ENCODE results near the gene SH3RF2. TPM values are rescaled to one million over a fixed set of nuclear protein-coding genes. Genes with fewer than 3 reads are reported as not detected.
"Not testable (repeated sequence)": the region's sequence is repeated elsewhere in the genome, so short reads cannot be mapped to it uniquely, and the experiment has no call there.

The SH3RF2 gene
- total RNA-seq, 2 donors from 2014 or later: not detected

DNA sequence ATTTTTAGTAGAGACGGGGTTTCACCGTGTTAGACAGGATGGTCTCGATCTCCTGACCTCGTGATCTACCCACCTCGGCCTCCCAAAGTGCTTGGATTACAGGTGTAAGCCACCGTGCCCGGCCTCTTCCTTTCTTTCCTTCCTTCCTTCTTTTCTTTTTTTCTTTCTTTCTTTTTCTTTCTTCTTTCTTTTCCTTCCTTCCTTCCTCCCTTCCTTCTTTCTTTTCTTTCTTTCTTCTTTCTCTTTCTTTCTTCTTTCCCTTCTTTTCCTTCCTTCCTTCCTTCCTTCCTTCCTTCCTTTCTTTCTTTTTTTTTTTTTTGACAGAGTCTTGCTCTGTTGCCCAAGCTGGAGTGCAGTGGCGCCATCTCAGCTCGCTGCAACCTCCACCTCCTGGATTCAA, 27.6 kb downstream of the SH3RF2 start:
- H3K9me3 Mint-ChIP-seq; ATAC-seq; DNase-seq (ENCODE audit: low spot score in 2 of 2); H3K27ac Mint-ChIP-seq; H3K36me3 Mint-ChIP-seq: not testable (repeated sequence)

DNA sequence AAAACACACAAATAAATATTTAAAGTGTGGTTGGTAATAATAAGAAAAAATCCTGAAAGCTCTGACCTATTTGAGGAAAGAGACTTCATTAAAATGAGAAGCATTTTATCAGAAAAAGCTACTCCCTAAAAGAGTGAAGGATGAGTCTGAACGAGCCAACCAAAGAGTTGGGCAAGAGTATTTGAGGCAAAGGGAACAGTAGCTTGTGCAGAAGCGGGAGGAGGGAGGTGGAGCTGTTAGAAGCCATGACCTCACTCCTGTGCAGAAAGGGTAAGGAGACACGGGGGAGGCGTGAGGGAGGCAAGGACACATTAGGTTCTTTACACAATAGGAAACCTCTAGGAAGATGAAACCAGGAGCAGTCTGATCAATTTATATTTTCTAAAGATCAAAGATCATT, 29.4 kb downstream of the SH3RF2 start:
- Mint-ChIP-seq H3K36me3 (no peaks in the 10 kb centered on the region), H3K9me3 (no peaks in the 10 kb centered on the region), H3K27ac (no peak overlapping the region)
- no peak for ATAC-seq
- no peak for DNase-seq (ENCODE audit: low spot score in 2 of 2)

DNA sequence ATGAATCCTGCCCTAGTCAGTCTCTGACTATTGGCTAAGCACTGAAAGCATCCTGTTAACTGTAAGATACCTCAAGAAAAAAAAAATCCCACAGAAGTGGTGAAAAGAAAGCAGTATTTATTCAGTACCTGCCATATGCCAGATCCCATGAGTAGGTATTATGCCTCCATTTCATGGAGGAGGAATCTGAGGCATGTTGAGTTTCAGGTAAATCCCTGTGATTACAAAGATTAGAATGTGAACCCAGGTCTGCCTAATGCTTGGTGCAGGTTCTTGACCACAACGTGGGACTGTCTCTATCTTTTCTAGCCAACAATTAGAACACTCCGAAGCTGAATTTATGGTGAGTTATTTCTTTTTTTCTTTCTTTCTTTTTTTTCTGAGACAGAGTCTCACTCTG, 30.9 kb downstream of the SH3RF2 start:
- DNase-seq (ENCODE audit: low spot score in 2 of 2): no peak
- ATAC-seq: no peak
- H3K9me3 Mint-ChIP-seq: no peaks in the 10 kb centered on the region
- H3K27ac Mint-ChIP-seq: no peak overlapping the region
- no peaks in the 10 kb centered on the region for H3K36me3 Mint-ChIP-seq

DNA sequence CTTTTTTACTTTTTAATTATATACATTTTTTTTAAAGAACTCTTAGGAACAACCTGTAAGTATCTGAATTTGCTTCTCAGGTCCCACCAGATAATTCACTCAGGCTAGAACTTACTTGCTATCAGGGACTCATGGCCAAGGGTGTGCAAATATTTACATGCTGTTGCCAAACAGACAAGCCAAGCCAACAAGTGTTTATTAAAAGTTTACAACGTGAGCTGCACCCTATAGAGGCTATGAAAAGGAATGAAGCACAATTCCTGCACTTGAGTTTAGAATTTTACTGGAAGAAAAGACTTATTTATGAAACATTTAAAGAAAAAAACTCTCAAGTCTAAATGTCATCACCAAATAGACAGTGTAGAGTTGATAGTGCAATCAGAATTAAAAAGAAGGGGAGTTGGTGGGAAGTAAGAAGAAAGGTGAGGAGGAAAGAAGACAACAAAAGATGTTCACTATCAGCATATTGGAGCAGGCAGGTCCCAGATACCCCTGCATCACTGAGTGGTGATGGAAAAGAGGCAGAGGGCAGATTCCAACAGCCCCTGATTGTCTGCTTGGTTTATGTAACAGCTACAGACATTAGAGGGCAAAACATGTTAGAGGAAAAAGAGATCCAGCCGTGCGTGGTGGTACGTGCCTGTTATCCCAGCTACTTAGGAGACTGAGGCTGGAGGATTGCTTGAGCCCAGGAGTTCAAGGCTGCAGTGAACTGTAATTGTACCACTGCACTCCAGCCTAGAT, 32.8 kb downstream of the SH3RF2 start:
- peaks cover 0 to 4% of the 10 kb centered on the region in 2 donors for H3K9me3 Mint-ChIP-seq
- ATAC-seq (no peak), DNase-seq (ENCODE audit: low spot score in 2 of 2) (no peak)
- no peak overlapping the region for H3K27ac Mint-ChIP-seq
- no peaks in the 10 kb centered on the region for H3K36me3 Mint-ChIP-seq

DNA sequence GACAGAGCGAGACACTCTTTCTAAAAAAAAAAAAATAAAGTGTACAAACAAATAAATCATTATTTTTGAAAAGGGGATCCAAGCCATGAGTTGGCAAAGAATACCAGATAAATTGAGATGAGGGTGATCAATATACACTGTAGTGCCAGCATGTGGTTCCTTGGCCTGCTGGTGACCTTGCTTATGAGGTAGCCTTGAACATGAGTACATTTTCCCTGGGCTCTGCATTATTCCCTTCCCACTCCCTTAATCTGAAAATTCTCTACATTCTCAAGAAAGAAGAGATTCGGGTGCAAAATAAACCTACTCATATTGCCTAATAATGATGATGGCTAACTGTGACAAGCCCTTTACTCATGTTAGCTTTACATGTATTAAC, 33.3 kb downstream of the SH3RF2 start:
- DNase-seq (ENCODE audit: low spot score in 2 of 2) (no peak), ATAC-seq (no peak)
- Mint-ChIP-seq H3K27ac (no peak overlapping the region), H3K9me3 (peaks cover 0 to 4% of the 10 kb centered on the region in 2 donors), H3K36me3 (no peaks in the 10 kb centered on the region)

DNA sequence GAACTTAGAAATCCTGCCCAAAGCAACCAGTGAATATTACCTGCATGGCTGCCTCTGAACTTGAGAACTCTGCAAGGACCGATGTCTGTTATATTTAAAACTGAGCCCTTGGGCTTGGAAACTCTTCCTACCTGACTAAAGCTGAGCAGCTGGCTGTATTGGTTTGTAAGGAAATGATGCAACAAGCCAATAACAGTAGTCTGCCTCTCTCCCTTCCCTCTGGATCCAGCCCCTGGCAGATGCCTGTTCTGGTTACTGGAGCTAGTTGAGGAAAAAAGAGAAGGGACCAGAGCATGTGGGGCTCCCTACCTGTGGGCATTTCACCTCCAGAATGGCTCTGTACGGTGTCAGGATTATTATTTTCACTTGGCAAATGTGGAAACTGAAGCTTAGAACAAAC, 34.7 kb downstream of the SH3RF2 start:
- Mint-ChIP-seq H3K36me3 (no peaks in the 10 kb centered on the region), H3K9me3 (peaks cover 0 to 4% of the 10 kb centered on the region in 2 donors), H3K27ac (no peak overlapping the region)
- DNase-seq (ENCODE audit: low spot score in 2 of 2): no peak
- no peak for ATAC-seq

DNA sequence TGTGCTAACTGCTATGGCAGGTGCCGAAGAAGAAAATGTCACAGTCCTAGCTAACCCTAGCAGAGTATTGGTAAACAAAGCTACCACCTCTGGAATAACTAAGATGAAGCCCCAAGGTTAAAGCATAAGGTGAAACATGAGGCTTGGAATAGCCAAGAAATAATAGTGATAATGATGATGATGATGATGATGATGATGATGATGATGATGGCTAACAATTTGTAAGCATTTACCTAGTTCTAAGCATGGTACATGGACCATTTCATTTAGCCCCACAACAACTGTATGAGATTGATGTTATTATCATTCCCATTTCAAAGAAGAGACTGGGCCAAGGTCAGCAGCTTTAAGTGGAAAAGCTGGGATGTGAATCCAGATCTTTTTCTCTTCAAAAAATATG, 35.3 kb downstream of the SH3RF2 start:
- H3K9me3 Mint-ChIP-seq: peaks cover 0 to 4% of the 10 kb centered on the region in 2 donors
- ATAC-seq (no peak), DNase-seq (ENCODE audit: low spot score in 2 of 2) (no peak)
- no peak overlapping the region for H3K27ac Mint-ChIP-seq
- no peaks in the 10 kb centered on the region for H3K36me3 Mint-ChIP-seq

DNA sequence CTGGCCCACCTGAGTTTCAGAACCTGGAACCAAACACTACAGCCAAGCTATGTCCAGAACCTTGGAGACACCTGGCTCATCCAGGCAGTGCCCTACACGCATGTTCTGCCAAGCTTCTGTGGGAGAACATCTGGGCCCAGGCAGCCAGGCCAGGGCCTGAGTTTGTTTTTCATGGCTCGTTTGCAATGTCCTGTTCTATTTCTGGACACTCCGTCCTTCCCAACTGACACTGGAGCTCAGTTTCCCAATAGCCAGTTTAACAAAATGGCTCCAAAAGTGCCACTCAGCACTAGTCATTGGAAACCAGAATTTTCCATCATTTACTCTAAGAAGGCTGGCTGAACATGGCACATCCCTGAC, 38.6 kb downstream of the SH3RF2 start:
- DNase-seq (ENCODE audit: low spot score in 2 of 2) (no peak), ATAC-seq (no peak)
- peaks cover 0 to 4% of the 10 kb centered on the region in 2 donors for H3K9me3 Mint-ChIP-seq
- H3K27ac Mint-ChIP-seq: no peak overlapping the region
- no peaks in the 10 kb centered on the region for H3K36me3 Mint-ChIP-seq

DNA sequence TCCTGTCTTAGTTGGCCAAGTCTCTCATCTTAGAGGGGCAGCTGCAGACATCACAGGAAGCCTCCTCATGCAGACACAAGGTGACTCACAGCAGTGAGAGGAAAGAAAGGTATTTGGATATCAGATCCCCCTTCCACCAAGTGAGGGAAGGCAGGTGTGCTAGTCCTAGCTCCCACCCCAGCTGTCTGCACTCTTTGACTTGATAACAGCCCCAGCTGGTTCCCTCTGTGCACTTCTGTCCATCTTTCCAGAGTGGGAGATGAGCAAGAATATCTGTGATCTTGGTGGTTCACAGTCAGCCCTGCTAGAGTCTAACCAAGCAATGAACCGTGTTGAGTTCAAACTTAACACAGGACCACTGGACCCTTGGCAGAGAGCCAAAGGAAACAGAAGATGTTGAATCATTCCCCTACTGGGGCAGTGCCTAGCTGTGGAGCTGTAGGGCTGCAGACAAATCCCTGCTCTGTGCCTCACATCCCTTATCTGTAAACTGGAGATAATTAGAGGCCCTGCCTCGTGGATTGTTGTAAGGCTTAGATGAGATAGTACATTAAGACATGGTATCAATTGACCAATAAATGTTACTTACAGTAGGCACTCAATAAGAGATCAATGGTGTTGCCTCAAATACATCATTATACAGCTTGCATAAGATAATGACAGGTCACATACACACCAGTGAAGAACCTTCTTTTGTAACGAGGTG, 39.1 kb downstream of the SH3RF2 start:
- H3K27ac Mint-ChIP-seq: no peak overlapping the region
- DNase-seq (ENCODE audit: low spot score in 2 of 2) (no peak), ATAC-seq (peak; percentile 24 to 42)
- H3K9me3 Mint-ChIP-seq: peaks cover 0 to 4% of the 10 kb centered on the region in 2 donors
- no peaks in the 10 kb centered on the region for H3K36me3 Mint-ChIP-seq

DNA sequence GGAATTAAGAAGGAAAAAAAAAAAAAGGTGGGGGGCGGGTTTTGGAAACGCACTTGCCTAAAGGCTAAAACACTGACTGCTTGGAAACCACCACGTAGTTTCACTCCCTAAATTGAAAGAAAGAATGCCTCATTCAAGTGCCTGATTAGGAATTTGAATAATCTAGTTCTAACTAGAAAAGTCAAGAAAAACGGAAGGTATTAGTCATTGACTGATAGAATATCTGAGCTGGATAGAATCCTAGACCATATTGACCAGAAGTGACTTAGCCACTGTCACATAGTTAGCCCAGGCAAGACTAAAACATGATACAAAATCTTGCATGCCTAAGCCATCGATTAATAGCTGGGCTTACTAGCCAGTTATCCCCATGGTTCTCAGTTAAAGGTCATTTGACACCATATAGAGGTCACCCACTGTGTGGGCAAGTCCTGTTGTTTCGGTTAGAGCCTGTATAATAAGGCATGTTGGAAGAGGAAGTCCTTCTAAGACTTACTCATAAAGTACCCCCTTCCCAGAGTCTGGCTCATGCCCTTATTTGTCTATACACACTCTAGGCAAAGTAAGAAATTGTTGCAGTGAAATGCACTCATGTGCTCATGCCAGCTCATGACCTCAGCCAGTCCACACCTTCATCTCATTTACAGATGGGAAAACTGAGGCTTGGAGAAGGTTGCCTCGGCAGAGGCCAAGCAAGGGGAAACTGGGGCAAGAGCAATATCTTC, 40.2 kb downstream of the SH3RF2 start:
- DNase-seq (ENCODE audit: low spot score in 2 of 2) (no peak), ATAC-seq (peak; percentile 37 to 75)
- peaks cover 0 to 4% of the 10 kb centered on the region in 2 donors for H3K9me3 Mint-ChIP-seq
- H3K36me3 Mint-ChIP-seq: no peaks in the 10 kb centered on the region
- H3K27ac Mint-ChIP-seq: no peak overlapping the region

DNA sequence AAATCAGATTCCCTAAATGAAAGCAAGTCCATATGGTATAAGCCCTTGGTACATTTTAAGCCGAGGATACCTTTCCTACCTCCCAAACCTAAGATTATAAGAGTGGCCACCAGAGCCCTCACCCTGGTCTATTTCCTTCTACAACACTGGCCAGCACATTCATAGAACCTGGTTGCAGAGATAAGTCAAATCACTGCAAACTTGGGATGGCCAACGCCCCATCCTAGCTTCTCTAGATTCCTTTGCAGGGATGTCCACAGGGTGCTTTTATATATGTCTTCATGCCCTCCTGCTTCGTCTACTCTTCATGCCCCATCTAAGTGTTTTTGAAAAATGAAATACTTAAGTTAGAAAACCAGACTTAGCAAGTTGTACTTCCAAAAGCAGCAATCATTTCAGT, 41.8 kb downstream of the SH3RF2 start:
- H3K27ac Mint-ChIP-seq: no peak overlapping the region

DNA sequence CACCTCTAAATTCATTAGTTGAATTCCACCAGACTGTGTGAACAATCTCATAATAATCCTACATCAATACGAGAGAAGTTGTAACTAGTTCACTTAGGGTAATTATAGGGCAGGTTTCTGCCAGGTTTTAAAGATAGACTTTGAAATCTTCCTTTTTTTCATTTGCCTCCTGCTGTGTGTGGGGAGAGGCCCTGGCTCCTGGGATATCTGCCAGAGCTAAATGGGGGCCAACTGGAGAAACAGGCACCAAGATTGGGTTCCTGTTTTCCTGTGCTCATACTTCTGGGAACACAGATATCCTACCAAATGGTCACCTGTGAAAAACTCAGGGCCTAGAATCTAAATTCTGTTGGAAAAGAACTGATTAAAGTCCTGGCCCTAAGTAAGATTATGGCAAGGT, 42.3 kb downstream of the SH3RF2 start:
- Mint-ChIP-seq H3K9me3 (peaks cover 0 to 2% of the 10 kb centered on the region in 2 donors), H3K36me3 (no peaks in the 10 kb centered on the region), H3K27ac (no peak overlapping the region)
- DNase-seq (ENCODE audit: low spot score in 2 of 2): no peak
- no peak for ATAC-seq

More for the DNA sequence above, 41.8 kb downstream of the SH3RF2 start:
- Mint-ChIP-seq H3K36me3 (no peaks in the 10 kb centered on the region), H3K9me3 (peaks cover 0 to 2% of the 10 kb centered on the region in 2 donors)
- ATAC-seq (no peak), DNase-seq (ENCODE audit: low spot score in 2 of 2) (no peak)

DNA sequence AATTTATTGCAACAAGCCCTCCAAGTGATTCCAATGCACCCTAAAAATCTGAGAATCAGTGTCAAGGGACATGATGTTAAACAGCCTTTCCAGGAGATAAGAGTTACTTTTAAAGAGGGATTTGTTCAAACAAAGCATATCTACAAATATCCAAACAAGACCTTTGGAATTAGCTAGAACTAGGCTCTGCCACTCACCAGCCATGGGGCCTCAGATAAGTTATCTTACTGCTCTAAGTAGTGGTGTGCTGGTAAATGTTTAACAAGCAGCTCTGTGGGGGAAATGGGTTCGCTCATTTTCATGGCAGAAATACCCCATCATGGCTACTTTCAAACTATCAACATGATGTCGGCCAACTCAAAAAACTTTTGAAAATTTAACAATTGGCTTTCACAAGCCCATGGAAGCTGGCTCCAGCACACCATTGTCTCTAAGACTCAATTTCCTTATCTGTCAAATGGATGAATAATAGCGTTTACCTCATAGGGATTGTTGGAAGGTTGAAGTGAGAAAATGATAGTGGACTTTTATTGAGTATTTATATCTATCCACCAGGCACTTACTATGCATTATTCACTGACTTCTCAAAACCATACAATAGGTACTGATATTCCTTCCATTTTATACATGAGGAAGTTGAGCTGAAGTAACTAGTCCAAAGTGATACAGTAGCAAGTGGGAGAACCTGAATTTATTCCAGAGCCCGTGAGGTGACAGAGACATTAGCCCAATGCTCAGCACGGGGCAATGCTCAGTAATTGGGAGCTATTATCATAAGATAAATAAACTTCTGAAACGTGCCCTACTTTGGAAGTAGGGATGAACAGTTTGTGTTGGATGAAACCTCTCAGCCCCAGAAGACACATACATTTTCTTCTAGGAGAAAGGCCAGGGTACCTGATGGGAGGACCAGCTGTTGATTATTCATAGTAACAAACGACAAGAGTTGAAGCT, 43.2 kb downstream of the SH3RF2 start:
- no peak overlapping the region for H3K27ac Mint-ChIP-seq
- DNase-seq (ENCODE audit: low spot score in 2 of 2) (no peak), ATAC-seq (no peak)
- peaks cover 0 to 2% of the 10 kb centered on the region in 2 donors for H3K9me3 Mint-ChIP-seq
- H3K36me3 Mint-ChIP-seq: no peaks in the 10 kb centered on the region

DNA sequence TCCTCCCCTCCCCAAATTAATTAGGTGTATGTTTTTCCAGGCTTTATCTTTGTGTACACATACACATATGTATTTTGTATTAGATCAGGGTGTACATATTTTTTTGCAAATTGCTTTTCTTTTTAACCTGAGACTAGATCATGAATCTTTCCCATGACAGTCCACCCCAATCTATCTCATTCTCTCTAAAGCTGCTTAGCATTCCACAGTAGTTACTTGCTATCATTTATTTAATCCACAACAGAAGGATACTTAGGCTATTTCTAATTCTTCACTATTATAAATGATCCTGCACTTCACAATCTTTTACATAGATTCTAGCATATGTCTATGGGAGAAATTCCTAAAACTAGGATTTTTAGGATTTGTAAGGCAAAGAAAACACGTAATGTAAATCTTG, 43.9 kb downstream of the SH3RF2 start:
- Mint-ChIP-seq H3K27ac (no peak overlapping the region), H3K9me3 (peaks cover 0 to 2% of the 10 kb centered on the region in 2 donors), H3K36me3 (no peaks in the 10 kb centered on the region)
- ATAC-seq (no peak), DNase-seq (ENCODE audit: low spot score in 2 of 2) (no peak)

DNA sequence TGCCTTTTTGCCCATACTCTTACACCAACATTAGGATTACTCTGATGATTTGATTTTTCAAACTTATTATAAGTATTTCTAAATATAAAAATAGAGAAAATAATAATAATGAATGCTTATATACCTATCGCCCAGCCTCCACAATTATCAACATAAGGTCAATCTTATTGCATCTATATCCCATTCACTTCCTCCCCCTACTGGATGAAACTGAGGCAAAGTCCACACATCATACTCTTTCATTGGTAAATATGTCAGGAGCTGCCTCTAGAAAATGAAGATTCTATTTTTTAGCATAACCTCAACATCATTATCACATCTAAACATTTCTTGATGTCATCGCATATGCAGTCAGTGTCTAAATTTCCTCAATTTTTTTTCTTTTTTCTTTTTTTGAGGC, 44.3 kb downstream of the SH3RF2 start:
- H3K36me3 Mint-ChIP-seq: no peaks in the 10 kb centered on the region
- ATAC-seq (no peak), DNase-seq (ENCODE audit: low spot score in 2 of 2) (no peak)
- H3K27ac Mint-ChIP-seq: no peak overlapping the region
- peaks cover 0 to 2% of the 10 kb centered on the region in 2 donors for H3K9me3 Mint-ChIP-seq
